NCI-H1417 (cell line): Measurements from ENCODE around the gene NBEAL1.
A peak's percentile ranks its signal among the peaks of the same experiment; 100 is the strongest.
"Not testable (repeated sequence)": the region's sequence is repeated elsewhere in the genome, so short reads cannot be mapped to it uniquely, and the experiment has no call there.

ENCODE experiments used
- DNase-seq, 3 experiments: peaks; one replicate each; lab custom pipeline; 2025; lab: John Stamatoyannopoulos, UW

Gene NBEAL1

GRCh38 chr2:203225423-203226039, 210.9 kb downstream of the NBEAL1 start:
- DNase-seq: peak in 2 of 3 experiments; percentile 4 to 42

GRCh38 chr2:203229674-203230073, 215.0 kb downstream of the NBEAL1 start:
- not testable (repeated sequence) for DNase-seq

GRCh38 chr2:203237346-203238238, 222.9 kb downstream of the NBEAL1 start:
- DNase-seq: peak in 2 of 3 experiments; percentile 46 to 56

- DNase-seq: no peak
Measured at GRCh38 chr2:203238292-203238703, 223.6 kb downstream of the NBEAL1 start.

- DNase-seq: peak; percentile 86 to 99 (median 98)
Measured at GRCh38 chr2:203238704-203239526, 224.2 kb downstream of the NBEAL1 start, which contains the start of gene CYP20A1. Gene CYP20A1 (plus strand): TSS chr2:203239018. CDS start chr2:203239063, 45 bp downstream.

GRCh38 chr2:203240491-203240890, 225.8 kb downstream of the NBEAL1 start:
- no peak for DNase-seq

- no peak for DNase-seq
Measured at GRCh38 chr2:203242518-203242917, 227.8 kb downstream of the NBEAL1 start.

- DNase-seq: no peak
Measured at GRCh38 chr2:203246646-203247045, 232.0 kb downstream of the NBEAL1 start.

- no peak for DNase-seq
Measured at GRCh38 chr2:203252818-203253217, 238.1 kb downstream of the NBEAL1 start.

- not testable (repeated sequence) for DNase-seq
Measured at GRCh38 chr2:203253422-203254095, 238.9 kb downstream of the NBEAL1 start.

GRCh38 chr2:203261326-203262159, 246.9 kb downstream of the NBEAL1 start:
- no peak for DNase-seq
